OCI-LY7 (cell line): ENCODE data around the gene RBM20. TPM values are rescaled to one million over a fixed set of nuclear protein-coding genes. Genes with fewer than 3 reads are reported as not detected.

Source experiments
- BruUV-seq: library from RNA; stranded (reverse); fragments of 400-500 nt; replicated peaks from 2 replicates; lab custom pipeline; 2021; lab: Mats Ljungman, UMichigan
- CTCF ChIA-PET: fragments of 300-600 bp; sonication (Branson Sonifier 250); formaldehyde crosslinking; loops from one replicate; lab custom pipeline; 2022; ENCODE audit warnings: antibody characterized with exemption; ENCODE audit not compliant: unreplicated experiment; lab: Charles Lee
- POLR2A ChIA-PET: fragments of 300-600 bp; sonication (Branson Sonifier 250); formaldehyde crosslinking; loops from one replicate; lab custom pipeline; 2022; ENCODE audit warnings: antibody characterized with exemption; lab: Charles Lee
- DNase-seq: peaks from one replicate; pipeline ENCODE4 v3.0.0-alpha.2; 2015; ENCODE audit warnings: low spot score
- H2AFZ ChIP-seq: fragments of 200-600 bp; sonication (generic), shearing (Covaris generic); 2 replicates; pipeline ENCODE4 v1.6.1; 2014; ENCODE audit warnings: mild to moderate bottlenecking, antibody characterized with exemption, low read length, moderate library complexity
- H3K27ac ChIP-seq: fragments of 200-600 bp; sonication (generic); 2 replicates; pipeline ENCODE4 v1.5.1; 2014; ENCODE audit warnings: mixed run types, low read depth, mild to moderate bottlenecking, moderate library complexity, low read length, inconsistent platforms; ENCODE audit not compliant: poor library complexity, severe bottlenecking
- H3K36me3 ChIP-seq: fragments of 200-600 bp; sonication (generic); 2 replicates; pipeline ENCODE4 v1.6.1; 2014; ENCODE audit warnings: mild to moderate bottlenecking, antibody characterized with exemption, low read length, moderate library complexity, mixed read lengths; ENCODE audit not compliant: insufficient read depth
- H3K4me1 ChIP-seq: fragments of 200-600 bp; sonication (generic); 2 replicates; pipeline ENCODE4 v1.5.1; 2014; ENCODE audit warnings: mild to moderate bottlenecking, low read length; ENCODE audit not compliant: insufficient read depth, poor library complexity, severe bottlenecking
- H3K4me2 ChIP-seq: fragments of 200-600 bp; sonication (generic); 2 replicates; pipeline ENCODE4 v1.6.1; 2014; ENCODE audit warnings: mild to moderate bottlenecking, low read length
- H3K4me3 ChIP-seq: fragments of 200-600 bp; sonication (generic); 2 replicates; pipeline ENCODE4 v1.5.1; 2014; ENCODE audit warnings: mild to moderate bottlenecking, low read depth, low read length; ENCODE audit not compliant: poor library complexity, severe bottlenecking
- H3K79me2 ChIP-seq: fragments of 200-600 bp; sonication (generic); 2 replicates; pipeline ENCODE4 v1.6.1; 2016; ENCODE audit warnings: low read depth, mild to moderate bottlenecking, low read length, moderate library complexity, mixed read lengths; ENCODE audit not compliant: insufficient read depth
- H3K9me2 ChIP-seq: fragments of 200-600 bp; sonication (generic); 2 replicates; pipeline ENCODE4 v1.6.1; 2016; ENCODE audit warnings: mild to moderate bottlenecking, low read length, mixed read lengths; ENCODE audit not compliant: insufficient read depth
- H3K9me3 ChIP-seq: fragments of 200-600 bp; sonication (generic); 2 replicates; pipeline ENCODE4 v1.6.1; 2014; ENCODE audit warnings: mild to moderate bottlenecking, mixed run types, low read length, mixed read lengths
- H4K20me1 ChIP-seq: fragments of 200-600 bp; sonication (generic); 2 replicates; pipeline ENCODE4 v1.6.1; 2014; ENCODE audit warnings: mild to moderate bottlenecking, antibody characterized with exemption, low read length, moderate library complexity, mixed read lengths; ENCODE audit not compliant: insufficient read depth
- EZH2phosphoT487 ChIP-seq: fragments of 200-600 bp; sonication (generic); IDR thresholded peaks from 2 replicates; pipeline ENCODE4 v1.6.1; 2018; ENCODE audit warnings: low read depth, borderline replicate concordance, mild to moderate bottlenecking, mixed run types, antibody characterized with exemption, low read length, moderate library complexity, mixed read lengths
- intact Hi-C: fragments of 100-400 bp; cut with micrococcal nuclease; formaldehyde crosslinking; loops from one replicate; pipeline ENCODE4 v1.10.0; 2022; ENCODE audit not compliant: unreplicated experiment
- total RNA-seq, 2 experiments: library from RNA; depleted of rRNA in 1 of 2; stranded (reverse); fragments of >200 nt in 1 of 2; shearing (Covaris generic) in 1 of 2; gene quantifications; 2 replicates each; pipeline ENCODE4 v1.2.3, GENCODE V29; 2014 to 2022
- TF ChIP-seq, protein P1 (sequence below): fragments of 200-600 bp; sonication (generic); conservative IDR thresholded peaks from 2 replicates; pipeline ENCODE4 v1.5.1; 2014; ENCODE audit warnings: mild to moderate bottlenecking, antibody characterized with exemption, low read length, moderate library complexity, mixed read lengths

The RBM20 gene
- total RNA-seq, 2 experiments from 2014 or later = 0.35 to 1.0 TPM

DNA sequence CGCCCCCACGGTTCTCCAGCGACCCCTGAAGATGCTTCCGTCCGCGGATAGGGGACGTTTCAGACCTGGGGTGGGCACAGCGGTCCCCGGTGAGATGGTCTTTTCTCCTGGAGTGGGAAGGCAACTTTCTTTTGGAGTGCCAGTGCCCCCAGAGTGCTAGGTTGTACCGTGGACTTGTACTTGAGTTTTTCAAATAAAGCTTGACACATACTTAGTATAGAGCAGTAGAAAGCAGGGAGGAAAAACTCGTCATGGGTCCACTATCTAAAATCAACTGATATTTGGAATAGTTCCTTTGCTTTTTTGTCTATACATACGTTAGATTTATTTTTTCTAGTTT is 28.4 kb downstream of the RBM20 start:
- intact Hi-C loops = loop anchor here (1.0 to 5.0 kb wide), 4 partner anchors 22 to 365 kb away; no protein-coding TSS in a partner anchor
- H3K27ac ChIP-seq = peak overlapping the region; percentile 73
- CTCF ChIA-PET = interaction anchor here (0.8 to 2.5 kb wide), 5 partner anchors 8 to 68 kb away, joined by 3 to 10 read pairs (median 3); no protein-coding TSS in a partner anchor
- no peaks in the 10 kb centered on the region for H3K9me3 ChIP-seq
- peaks cover 17% of the 10 kb centered on the region for H3K4me1 ChIP-seq
- H3K79me2 ChIP-seq = no peaks in the 10 kb centered on the region
- POLR2A ChIA-PET = interaction anchor here (0.5 to 2.5 kb wide), 22 partner anchors 10 to 366 kb away, joined by 3 to 16 read pairs (median 4); no protein-coding TSS in a partner anchor
- H3K4me2 ChIP-seq = peak overlapping the region; percentile 69
- peak overlapping the region; percentile 71 for H3K4me3 ChIP-seq
- peak overlapping the region; percentile 87 for H2AFZ ChIP-seq
- TF ChIP-seq, protein P1, sequence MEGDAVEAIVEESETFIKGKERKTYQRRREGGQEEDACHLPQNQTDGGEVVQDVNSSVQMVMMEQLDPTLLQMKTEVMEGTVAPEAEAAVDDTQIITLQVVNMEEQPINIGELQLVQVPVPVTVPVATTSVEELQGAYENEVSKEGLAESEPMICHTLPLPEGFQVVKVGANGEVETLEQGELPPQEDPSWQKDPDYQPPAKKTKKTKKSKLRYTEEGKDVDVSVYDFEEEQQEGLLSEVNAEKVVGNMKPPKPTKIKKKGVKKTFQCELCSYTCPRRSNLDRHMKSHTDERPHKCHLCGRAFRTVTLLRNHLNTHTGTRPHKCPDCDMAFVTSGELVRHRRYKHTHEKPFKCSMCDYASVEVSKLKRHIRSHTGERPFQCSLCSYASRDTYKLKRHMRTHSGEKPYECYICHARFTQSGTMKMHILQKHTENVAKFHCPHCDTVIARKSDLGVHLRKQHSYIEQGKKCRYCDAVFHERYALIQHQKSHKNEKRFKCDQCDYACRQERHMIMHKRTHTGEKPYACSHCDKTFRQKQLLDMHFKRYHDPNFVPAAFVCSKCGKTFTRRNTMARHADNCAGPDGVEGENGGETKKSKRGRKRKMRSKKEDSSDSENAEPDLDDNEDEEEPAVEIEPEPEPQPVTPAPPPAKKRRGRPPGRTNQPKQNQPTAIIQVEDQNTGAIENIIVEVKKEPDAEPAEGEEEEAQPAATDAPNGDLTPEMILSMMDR = no peak; the same call in 1 of the 2 replicates
- no peak for TF ChIP-seq EZH2phosphoT487
- BruUV-seq = TSS peak; percentile 85
- H3K36me3 ChIP-seq = no peaks in the 10 kb centered on the region
- H4K20me1 ChIP-seq = no peaks in the 10 kb centered on the region
- DNase-seq = no peak
- H3K9me2 ChIP-seq = no peaks in the 10 kb centered on the region

DNA sequence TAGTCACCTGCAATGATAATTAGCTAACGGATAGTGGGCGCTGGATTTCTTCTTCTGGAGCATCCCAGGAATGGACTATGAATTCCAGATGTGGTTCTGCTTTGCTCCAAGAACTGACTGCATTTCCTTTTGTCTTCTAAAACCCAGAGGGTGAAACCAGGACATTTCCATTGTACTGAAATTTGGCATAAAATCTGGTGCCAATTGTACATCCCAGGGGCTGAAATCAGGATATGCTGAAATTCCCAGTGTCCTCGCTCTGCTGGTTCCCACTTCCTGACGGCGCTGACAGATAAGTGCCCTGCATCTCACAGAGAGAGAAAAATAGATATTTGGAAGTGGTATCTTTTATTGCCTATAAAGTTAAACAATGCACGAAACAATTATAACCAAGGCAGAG is 31.9 kb downstream of the RBM20 start:
- no peaks in the 10 kb centered on the region for H4K20me1 ChIP-seq
- H3K9me3 ChIP-seq = no peaks in the 10 kb centered on the region
- DNase-seq = no peak
- TF ChIP-seq EZH2phosphoT487 = no peak
- TF ChIP-seq, protein P1 = no peak
- no peaks in the 10 kb centered on the region for H3K79me2 ChIP-seq
- intact Hi-C loops = no loop called here
- ChIA-PET POLR2A (no interaction called here), CTCF (no interaction called here)
- H2AFZ ChIP-seq = no peak overlapping the region
- H3K27ac ChIP-seq = no peak overlapping the region
- no peaks in the 10 kb centered on the region for H3K9me2 ChIP-seq
- H3K4me1 ChIP-seq = peaks cover 18% of the 10 kb centered on the region
- BruUV-seq = no TSS peak
- H3K36me3 ChIP-seq = no peaks in the 10 kb centered on the region
- no peak overlapping the region for H3K4me3 ChIP-seq
- H3K4me2 ChIP-seq = no peak overlapping the region
